GM12873 (cell line): ENCODE results near the gene NKTR.

Experiments
- CTCF ChIP-seq: IDR thresholded peaks from 2 replicates; pipeline ENCODE4 v1.5.1; 2012; ENCODE audit warnings: low read depth, mild to moderate bottlenecking, moderate library complexity, low read length, control low read depth; ENCODE audit not compliant: insufficient read depth; ENCODE audit errors: missing control alignments

Gene NKTR

GRCh38 chr3:42613462-42613861 is 13.0 kb downstream of the NKTR start:
- peak; percentile 50 for TF ChIP-seq CTCF

- no peak for TF ChIP-seq CTCF
These were observed 31.1 kb downstream of the NKTR start for GRCh38 chr3:42631620-42632019.

DNA sequence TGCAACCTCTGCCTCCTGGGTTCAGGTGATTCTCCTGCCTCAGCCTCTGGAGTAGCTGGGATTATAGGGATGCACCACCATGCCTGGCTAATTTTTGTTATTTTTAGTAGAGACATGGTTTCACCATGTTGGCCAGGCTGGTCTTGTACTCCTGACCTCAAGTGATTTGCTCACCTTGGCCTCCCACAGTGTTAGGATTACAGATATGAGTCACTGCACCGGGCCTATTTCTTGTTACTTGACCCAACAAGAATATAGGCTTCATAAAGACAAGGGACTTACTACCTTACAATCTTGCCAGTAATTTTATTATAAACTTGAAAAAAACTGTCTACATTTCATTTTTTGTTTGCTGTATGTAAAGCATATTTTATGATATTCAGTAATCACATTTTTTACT is 31.7 kb downstream of the NKTR start:
- TF ChIP-seq CTCF = no peak

- no peak for TF ChIP-seq CTCF
These were observed 33.1 kb downstream of the NKTR start for GRCh38 chr3:42633544-42633943.

- peak; percentile 40 for TF ChIP-seq CTCF
These were observed 34.6 kb downstream of the NKTR start for GRCh38 chr3:42635111-42635510.

- TF ChIP-seq CTCF = no peak
These were observed 36.5 kb downstream of the NKTR start for GRCh38 chr3:42637001-42637400.

DNA sequence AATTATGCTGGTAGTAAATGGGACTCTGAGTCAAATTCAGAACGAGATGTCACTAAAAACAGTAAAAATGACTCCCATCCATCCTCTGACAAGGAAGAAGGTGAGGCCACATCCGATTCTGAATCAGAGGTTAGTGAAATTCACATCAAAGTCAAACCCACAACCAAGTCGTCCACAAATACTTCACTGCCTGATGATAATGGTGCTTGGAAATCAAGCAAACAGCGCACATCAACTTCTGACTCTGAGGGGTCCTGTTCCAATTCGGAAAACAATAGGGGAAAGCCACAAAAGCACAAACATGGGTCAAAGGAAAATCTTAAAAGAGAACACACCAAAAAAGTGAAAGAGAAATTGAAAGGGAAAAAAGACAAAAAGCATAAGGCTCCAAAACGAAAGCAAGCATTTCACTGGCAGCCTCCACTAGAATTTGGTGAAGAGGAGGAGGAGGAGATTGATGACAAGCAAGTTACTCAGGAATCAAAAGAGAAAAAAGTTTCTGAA is 37.9 kb downstream of the NKTR start:
- no peak for TF ChIP-seq CTCF

- TF ChIP-seq CTCF = no peak
These were observed 38.7 kb downstream of the NKTR start for GRCh38 chr3:42639192-42639591.
